Measurements from ENCODE around the gene FAM107B. TPM values are rescaled to one million over a fixed set of nuclear protein-coding genes. Genes with fewer than 3 reads are reported as not detected.
A peak's percentile ranks its signal among the peaks of the same experiment; 100 is the strongest.

FAM107B gene
- total RNA-seq, 1 donor from 2014 or later, result 86.2 TPM

DNA sequence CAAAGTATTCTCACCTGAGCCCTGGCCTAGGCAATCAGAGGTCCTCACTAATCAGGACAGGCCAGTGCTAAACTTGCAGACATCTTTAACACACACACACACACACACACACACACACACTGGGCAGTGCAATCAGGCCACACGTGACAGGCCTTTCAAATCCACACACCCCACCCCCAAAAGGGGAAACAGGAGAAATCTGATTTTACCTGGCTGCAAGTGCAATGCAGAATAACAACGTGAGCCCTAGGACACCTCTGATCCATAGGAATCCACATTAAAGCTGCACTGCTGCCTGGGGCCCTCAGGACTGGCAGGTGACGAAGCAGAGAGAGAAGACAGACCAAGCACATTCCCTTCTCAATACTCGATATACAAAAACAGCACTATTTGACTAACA, 218.9 kb downstream of the FAM107B start:
- Histone ChIP-seq H3K27ac (peak overlapping the region; percentile 24), H3K36me3 (no peaks in the 10 kb centered on the region), H3K9me3 (no peaks in the 10 kb centered on the region), H3K4me3 (no peak overlapping the region), H3K27me3 (no peaks in the 10 kb centered on the region), H3K4me1 (peaks cover 37% of the 10 kb centered on the region)
- peak; percentile 34 for ATAC-seq
- intact Hi-C loops (cut with DNase I), result no loop called here
- DNase-seq, result no peak
- TF ChIP-seq, protein P1, sequence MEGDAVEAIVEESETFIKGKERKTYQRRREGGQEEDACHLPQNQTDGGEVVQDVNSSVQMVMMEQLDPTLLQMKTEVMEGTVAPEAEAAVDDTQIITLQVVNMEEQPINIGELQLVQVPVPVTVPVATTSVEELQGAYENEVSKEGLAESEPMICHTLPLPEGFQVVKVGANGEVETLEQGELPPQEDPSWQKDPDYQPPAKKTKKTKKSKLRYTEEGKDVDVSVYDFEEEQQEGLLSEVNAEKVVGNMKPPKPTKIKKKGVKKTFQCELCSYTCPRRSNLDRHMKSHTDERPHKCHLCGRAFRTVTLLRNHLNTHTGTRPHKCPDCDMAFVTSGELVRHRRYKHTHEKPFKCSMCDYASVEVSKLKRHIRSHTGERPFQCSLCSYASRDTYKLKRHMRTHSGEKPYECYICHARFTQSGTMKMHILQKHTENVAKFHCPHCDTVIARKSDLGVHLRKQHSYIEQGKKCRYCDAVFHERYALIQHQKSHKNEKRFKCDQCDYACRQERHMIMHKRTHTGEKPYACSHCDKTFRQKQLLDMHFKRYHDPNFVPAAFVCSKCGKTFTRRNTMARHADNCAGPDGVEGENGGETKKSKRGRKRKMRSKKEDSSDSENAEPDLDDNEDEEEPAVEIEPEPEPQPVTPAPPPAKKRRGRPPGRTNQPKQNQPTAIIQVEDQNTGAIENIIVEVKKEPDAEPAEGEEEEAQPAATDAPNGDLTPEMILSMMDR (IDR thresholded peaks at IDR 0.05), result no peak

- peak; percentile 51 for ATAC-seq
- TF ChIP-seq, protein P1 (IDR thresholded peaks at IDR 0.05), result no peak
- peaks cover 46% of the 10 kb centered on the region for H3K4me1 ChIP-seq
- intact Hi-C loops (cut with DNase I), result no loop called here
- H3K27ac ChIP-seq, result peak overlapping the region; percentile 40
- no peaks in the 10 kb centered on the region for H3K36me3 ChIP-seq
- no peaks in the 10 kb centered on the region for H3K9me3 ChIP-seq
- no peaks in the 10 kb centered on the region for H3K27me3 ChIP-seq
- H3K4me3 ChIP-seq, result no peak overlapping the region
- DNase-seq, result no peak
These were observed 220.0 kb downstream of the FAM107B start for GRCh38 chr10:14554491-14555205.

DNA sequence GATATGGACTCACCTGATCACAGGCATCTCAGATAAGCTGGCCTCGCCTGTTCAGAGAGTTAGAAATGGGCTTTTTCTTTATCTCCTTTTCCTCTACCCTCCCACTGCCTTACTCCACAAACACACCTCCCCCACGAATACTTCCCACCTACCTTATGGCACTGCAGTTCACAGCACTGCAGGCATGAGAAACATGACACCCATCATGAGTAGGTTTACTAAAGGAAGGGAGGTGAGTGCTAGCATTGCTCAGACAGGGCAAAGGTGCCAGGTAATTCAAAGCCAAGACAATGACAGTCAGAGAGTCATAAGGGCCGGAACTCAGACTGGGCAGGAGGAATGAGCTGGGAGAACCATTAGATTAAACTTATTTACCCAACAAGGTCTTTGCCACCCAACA, 220.6 kb downstream of the FAM107B start:
- ATAC-seq (peak; percentile 16), DNase-seq (no peak)
- H3K9me3 ChIP-seq, result no peaks in the 10 kb centered on the region
- intact Hi-C loops (cut with DNase I), result no loop called here
- no peaks in the 10 kb centered on the region for H3K27me3 ChIP-seq
- H3K4me1 ChIP-seq, result peaks cover 46% of the 10 kb centered on the region
- H3K36me3 ChIP-seq, result no peaks in the 10 kb centered on the region
- no peak overlapping the region for H3K4me3 ChIP-seq
- TF ChIP-seq, protein P1 (IDR thresholded peaks at IDR 0.05), result no peak
- peak overlapping the region; percentile 40 for H3K27ac ChIP-seq

- H3K27me3 ChIP-seq, result no peaks in the 10 kb centered on the region
- TF ChIP-seq, protein P1 (IDR thresholded peaks at IDR 0.05), result no peak
- no peaks in the 10 kb centered on the region for H3K9me3 ChIP-seq
- peak overlapping the region; percentile 20 for H3K27ac ChIP-seq
- no peaks in the 10 kb centered on the region for H3K36me3 ChIP-seq
- DNase-seq (no peak), ATAC-seq (peak; percentile 5)
- intact Hi-C loops (cut with DNase I), result no loop called here
- no peak overlapping the region for H3K4me3 ChIP-seq
- H3K4me1 ChIP-seq, result peaks cover 46% of the 10 kb centered on the region
These were observed 221.2 kb downstream of the FAM107B start for GRCh38 chr10:14553448-14553847.

- no peaks in the 10 kb centered on the region for H3K36me3 ChIP-seq
- H3K9me3 ChIP-seq, result no peaks in the 10 kb centered on the region
- DNase-seq (no peak), ATAC-seq (no peak)
- H3K27me3 ChIP-seq, result no peaks in the 10 kb centered on the region
- TF ChIP-seq, protein P1 (IDR thresholded peaks at IDR 0.05), result no peak
- H3K4me3 ChIP-seq, result no peak overlapping the region
- intact Hi-C loops (cut with DNase I), result no loop called here
- H3K27ac ChIP-seq, result no peak overlapping the region
- H3K4me1 ChIP-seq, result peaks cover 46% of the 10 kb centered on the region
These were observed 222.7 kb downstream of the FAM107B start for GRCh38 chr10:14552015-14552414.
